GM21576 (cell line): ENCODE data around the gene CRTC1.

Experiments used
- ATAC-seq: cut with Tn5 transposase; IDR thresholded peaks from one replicate; pipeline ENCODE4 v1.9.1; 2021; ENCODE audit warnings: mild to moderate bottlenecking, moderate library complexity; ENCODE audit not compliant: unreplicated experiment

CRTC1 gene, protein sequence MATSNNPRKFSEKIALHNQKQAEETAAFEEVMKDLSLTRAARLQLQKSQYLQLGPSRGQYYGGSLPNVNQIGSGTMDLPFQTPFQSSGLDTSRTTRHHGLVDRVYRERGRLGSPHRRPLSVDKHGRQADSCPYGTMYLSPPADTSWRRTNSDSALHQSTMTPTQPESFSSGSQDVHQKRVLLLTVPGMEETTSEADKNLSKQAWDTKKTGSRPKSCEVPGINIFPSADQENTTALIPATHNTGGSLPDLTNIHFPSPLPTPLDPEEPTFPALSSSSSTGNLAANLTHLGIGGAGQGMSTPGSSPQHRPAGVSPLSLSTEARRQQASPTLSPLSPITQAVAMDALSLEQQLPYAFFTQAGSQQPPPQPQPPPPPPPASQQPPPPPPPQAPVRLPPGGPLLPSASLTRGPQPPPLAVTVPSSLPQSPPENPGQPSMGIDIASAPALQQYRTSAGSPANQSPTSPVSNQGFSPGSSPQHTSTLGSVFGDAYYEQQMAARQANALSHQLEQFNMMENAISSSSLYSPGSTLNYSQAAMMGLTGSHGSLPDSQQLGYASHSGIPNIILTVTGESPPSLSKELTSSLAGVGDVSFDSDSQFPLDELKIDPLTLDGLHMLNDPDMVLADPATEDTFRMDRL

DNA sequence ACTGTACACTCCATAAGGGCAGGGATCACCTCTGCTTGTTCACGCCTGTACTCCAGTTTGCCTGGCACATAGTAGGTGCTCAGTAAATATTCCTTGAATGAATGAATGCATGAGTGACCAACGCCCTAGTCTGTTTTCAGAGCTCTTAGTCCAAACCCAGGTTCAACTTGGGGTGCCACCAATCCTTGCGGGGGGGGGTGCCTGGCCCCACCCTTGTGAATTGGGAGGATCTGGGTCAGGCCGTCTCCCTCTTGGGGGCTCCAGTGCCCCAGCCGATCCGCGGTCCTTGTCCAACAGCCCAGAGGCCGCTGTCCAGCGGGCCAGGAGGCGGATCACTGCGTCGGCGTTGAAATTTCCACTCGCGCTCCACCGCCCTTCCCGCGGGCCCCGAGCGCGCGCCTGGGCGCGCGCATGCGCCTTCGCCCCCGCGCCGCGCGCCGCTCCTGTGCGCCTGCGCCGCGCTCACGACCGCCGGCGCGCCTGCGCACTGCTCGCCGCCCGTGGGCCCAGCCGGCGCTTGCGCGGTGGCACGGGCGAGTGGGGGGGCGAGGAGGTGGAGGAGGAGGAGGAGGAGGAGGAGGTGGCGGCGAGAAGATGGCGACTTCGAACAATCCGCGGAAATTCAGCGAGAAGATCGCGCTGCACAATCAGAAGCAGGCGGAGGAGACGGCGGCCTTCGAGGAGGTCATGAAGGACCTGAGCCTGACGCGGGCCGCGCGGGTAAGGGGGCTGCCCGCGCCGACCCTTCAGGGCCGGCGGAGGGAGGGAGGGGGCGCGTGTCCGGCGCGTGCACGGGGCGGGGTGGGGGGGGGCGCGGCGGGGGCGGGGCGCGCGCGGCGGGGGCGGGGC lies at the start of gene CRTC1:
TSS of gene CRTC1 (plus strand) at position 572 of the 849 bp plus-strand sequence. CDS start at position 595, 23 bp downstream.
- ATAC-seq = peak; percentile 54

DNA sequence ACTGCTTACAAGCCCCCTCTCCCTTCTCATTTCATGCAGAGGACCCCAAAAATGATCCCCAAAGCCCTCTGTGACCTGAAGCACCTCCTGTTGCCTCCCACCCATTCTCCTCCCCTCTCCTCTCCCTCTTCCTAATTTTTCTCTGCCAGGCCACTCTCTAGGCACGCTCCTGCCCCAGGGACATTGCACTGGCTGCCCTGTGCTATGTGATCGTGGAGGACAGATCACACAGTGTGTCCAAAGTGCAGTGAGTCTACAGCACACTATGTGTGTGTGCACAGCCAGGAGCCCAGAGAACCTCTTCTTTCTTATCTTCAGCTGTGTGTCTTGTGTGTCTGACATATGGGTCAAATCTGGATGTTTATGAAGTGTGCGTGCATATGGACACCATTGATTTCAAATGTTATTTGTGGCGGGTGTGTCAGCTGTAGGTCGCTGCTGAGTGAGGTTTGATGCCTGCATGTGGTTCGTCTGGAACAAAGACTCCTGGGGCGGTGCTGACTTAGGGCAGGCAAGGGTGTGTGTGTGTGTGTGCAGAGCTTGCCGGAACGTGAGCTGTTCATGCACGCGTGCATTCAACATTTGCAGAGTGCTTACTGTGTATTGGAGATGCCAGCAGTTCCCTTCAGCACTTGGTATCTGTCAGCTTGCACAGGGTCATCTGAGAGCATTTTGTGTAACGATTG lies 48.7 kb upstream of the CRTC1 start:
- no peak for ATAC-seq

DNA sequence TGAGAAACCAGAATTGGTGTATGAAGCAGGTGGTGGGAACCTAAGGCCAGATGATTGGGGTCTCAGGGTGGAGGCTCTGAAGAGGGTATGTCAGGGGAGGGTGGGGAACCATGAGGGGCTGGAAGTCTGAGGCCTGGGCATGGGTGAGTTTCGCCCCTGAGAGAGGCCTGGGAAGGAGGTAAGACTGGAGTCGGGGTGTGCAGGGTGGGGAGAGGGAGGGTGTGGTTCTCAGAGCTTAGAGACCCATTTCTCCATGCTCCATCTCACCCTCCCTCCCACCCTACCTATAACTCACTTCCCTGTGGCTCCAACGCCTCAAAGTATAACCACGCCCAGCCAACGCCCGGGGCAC lies 47.7 kb upstream of the CRTC1 start:
- ATAC-seq = no peak

DNA sequence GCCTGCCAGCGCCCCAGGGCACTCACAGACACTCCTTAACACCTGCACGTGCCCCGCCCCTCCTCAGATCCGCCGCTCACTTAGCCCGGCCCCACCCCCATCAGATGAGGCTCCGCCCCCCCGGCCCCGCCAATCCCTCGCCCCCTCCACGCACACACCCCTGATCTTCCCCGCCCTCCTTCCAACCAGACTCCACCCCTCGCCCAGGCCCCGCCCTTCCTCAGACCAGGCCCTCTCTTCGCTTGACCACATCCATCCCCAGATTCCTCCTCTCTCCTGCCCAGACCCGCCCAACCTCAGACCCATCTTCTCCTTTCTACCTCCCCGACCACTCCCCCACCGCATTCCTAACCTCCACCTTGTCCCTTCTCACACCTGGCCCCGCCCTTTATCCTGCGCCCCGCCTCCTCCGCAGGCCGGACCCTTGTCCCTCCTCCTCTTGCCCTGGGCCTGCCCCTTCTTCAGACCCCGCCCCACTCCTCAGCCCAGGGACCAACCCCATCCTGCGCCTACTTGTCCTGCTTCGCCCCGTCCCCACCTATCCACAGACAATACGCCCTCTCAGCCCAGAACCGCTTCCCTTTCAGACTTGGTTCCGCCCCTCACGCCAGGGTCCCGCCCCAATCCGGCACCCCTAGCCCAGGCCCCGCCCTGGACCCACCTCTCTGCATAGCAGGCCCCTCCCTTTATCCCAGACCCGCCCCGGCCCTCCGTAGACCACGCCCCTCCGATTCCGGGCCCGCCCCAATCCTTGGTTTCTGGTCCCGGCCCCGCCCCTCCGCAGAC lies 47.1 kb upstream of the CRTC1 start:
- ATAC-seq = peak; percentile 84

DNA sequence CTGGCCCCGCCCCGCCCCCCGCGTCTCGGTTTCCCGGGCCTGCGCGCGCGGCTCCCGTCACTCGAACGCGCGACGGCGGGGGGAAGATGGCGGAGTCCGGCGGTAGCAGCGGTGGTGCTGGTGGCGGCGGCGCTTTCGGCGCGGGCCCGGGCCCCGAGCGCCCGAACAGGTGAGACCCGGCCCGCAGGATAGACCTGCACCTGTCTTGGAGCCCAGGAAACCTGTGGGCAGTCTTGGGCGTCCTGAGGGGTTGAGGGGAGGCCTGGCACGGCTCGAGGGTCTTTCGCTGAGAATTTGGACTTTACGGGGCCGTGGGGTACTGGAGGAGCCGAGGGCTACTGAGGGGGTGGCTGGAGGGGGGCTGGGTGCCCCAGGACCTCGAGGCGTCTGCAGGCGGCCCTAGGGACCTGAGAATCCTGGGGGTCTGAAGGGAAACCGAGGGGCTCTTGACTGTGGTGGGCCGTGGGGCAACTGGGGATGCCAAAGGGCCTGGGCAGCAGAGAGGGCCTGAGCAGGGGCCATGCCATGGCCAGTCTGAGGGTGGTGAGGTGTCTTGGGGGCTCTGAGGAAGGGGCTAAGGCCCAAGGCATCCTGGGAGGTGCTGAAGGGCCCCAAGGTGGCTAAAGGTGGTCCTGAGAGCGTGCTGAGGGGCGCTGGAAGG lies 46.4 kb upstream of the CRTC1 start, which contains the start of gene KLHL26:
TSS of gene KLHL26 (plus strand) at position 60 of the 661 bp plus-strand sequence. CDS start at position 87, 27 bp downstream.
- no peak for ATAC-seq

DNA sequence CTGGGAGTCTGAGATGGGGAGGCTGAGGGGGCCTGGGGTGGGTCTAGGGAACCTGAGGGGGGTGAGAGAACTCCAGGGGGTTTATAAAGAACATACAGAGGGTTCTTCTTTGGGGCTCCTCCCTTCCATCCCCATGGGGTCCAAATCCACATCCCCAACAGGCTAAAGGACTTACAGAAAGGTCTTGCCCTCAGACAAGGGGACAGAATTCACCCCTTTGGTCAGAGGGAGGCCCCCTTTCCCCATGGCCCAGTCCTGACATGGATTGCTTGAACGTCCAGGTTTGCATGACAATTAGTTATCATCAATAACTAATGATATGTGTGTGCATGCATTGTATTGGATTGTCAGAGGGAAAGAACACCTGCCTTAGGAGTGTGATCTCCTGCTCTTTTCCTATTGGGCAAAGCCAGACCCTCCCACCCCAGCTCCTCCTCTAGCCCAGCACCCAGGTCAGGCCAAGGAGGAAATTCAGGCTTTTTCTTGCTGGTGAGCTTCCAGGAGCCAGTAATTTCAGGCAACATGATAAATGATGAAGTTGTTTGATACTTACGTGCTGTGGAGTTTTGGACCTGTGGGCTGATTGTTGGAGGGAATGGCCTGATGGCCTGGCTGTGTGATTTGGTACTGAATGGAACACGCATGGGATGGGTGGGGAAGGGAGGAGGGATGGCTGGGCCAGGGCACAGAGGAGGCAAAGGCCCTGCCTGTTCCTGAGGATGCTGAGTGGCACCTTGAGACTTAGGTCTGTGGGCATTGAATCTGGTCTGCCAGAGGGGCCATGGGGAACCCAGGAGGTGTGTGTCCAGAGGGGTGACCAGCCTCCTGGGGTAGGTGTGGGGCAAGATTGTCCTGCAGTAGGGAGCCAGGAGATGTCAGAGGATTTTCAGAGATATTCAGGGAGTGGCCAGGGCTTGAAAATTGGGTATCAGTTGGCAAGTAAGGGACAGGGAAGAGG lies 45.5 kb upstream of the CRTC1 start:
- no peak for ATAC-seq

DNA sequence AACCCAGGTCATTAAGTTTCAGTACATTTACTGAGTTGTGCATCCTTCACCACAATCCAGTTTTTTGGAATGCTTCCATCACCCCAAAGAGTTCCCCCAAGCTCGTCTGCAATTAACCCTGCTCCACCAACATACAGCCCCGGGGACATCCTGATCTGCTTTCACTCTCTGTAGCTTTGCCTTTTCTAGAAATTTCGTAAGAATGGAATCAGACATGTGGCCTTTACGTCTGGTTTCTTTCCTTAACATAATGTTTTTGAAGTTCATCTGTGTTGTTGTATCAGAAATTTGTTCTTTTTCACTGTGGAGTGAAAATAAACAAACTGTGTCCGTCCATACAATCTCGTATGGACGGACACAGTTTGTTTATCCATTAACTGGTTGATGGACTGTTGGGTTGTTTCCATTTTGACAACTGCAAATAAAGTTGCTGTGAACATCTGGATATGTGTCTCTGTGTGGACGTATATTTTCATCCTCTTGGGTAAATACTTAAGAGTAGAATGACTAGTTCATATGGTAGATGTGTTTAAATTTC lies 43.7 kb upstream of the CRTC1 start:
- ATAC-seq = no peak

DNA sequence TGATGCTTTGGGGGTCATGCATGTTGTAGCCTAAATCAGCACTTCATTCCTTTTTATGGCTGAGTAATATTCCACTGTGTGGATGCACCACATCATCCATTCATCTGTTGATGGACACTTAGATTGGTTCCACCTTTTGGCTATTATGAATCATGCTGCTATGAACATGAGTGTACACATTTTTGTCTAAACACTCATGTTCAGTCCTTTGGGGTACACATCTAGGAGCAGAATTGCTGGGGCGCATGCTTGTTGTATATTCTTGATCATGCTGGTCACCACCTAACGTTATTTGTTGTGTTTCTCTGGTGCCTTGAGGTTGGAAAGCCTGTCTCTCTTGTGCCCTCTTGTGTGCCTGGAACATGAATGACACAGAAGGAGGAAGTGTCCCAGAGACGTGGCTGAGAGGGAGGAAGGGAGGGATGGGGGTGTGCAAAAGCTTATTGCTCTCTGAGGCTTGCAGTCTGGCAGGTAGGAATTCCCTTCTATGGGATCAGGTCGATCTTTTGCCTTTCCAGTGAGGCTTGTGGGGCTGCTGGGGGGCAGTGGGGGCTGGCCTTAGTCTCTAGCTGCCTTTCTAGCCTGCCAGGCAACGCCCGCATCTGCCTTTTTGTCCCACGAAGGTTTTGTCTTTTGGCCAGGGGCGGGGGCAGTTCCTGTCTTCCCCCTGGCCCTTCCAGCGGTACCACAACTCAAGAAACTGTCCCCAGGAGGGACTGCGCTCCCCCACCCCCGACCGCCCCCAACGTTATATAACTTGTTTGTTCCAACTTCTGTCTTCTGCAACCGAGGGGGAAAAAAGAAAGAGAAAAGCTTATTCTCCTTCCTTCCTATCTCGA lies 39.1 kb upstream of the CRTC1 start:
- no peak for ATAC-seq

DNA sequence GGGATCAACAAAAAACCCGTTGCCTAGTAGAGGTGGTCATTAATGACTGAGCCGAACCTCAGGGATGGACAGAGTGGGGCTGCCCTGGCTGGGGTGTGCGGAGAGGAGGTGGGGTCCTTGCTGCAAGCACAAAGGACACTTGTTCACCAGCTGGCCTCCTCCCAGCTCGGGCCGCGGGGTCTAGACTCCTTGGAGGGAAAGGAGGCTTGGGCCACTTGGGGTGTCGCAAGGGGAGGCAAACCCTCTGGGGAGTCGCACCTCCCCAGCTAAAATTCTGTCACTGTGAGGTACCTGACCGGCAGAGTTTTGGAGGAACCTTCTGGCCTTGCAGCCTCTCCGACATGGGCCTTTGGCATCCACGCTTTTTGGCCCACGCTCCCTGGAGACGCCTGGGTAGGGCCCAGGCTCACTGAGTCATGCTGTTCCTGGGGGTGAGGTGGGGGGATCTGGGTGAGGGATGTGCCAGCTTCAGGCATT lies 38.4 kb upstream of the CRTC1 start:
- no peak for ATAC-seq

DNA sequence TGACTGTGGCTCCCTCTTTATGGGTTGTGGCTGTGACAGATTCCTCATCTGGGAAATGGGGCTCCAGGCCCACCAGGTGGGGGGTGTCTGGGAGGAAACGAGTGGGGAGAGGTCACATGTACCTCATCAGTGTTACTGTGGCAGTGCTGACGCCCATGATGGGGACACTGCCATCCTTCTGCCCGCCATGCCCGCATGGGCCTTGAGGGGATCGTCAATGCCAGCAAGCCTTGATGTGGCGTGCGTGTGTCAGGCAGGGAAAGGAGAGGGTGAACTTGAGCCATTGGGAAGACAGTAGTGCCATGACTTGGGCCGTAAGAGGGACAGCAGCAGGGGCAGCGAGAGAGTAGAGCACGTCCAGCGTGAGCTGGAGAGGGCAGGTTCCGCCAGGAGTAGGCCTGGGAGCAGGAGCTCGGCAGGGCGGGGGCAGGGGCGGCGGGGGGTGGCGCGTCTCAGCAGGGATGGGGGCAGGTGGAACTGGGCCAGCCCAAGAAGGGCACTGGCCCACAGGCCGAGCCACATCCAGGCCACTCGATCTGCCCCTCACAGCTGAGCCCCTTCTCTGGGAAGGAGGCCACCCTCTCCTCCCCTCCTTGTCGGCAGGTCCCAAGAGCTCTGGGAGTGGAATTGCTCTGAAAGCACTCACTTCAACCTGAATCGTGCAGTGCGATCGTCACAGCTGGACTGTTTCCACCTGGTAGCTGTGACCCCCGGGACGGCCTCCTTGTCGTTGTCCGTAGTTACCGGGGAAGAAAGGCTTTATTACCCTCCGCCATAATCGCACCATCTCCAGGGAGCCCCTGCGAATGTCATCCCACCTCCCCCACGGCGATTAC lies 36.7 kb upstream of the CRTC1 start:
- ATAC-seq = no peak

DNA sequence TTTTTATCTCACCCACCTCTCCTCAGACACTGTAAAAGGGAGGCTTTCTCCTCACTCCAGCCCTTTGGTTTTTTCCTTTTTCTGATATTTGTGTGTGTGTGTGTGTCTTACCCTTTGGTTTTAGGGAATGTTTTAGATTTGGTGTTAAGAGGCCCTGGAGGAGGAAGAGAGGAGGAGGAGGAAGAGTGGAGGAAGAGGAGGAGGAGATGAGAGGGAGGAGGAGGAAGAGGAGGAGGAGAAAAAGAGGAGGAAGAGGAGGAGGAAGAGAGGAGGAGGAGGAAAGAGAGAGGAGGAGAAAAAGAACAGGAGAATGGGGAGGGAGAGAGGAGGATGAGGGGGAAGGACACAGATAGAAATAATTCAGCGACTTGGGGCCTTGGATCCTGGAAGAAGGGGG lies 36.1 kb upstream of the CRTC1 start:
- ATAC-seq = no peak

DNA sequence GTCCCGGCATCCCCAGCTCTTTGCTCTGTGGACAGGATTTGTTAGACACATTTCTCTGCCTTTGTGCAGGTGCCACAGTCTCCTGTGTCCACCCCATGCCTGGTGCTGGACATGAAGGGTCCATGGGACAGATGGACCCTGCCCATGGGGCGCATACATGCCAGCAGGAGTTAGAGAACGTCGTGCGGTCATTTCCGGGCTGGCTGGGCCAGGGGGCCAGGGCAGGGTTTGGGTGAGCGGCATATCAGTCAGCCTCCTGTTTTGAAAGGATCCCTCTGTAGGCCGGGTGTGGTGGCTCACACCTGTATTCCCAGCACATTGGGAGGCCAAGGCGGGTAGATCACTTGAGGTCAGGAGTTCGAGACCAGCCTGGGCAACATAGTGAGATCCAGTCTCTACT lies 35.7 kb upstream of the CRTC1 start:
- no peak for ATAC-seq

DNA sequence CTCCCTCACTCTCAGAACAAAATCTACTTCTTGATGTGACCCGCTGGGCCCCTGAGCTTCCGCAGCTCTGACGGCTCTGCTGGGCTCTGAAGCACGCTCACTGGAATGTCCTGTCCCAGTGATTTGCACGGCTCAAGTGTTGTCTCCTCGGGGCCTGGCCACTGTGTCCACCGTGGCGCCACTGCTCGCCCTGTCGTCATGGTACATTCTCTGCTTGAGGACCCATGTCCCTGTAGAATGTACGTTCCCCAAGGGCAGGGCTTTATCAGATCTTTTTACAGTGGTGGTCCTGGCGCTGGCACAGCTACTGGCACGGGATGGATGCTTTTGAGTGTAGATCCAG lies 34.5 kb upstream of the CRTC1 start:
- no peak for ATAC-seq

DNA sequence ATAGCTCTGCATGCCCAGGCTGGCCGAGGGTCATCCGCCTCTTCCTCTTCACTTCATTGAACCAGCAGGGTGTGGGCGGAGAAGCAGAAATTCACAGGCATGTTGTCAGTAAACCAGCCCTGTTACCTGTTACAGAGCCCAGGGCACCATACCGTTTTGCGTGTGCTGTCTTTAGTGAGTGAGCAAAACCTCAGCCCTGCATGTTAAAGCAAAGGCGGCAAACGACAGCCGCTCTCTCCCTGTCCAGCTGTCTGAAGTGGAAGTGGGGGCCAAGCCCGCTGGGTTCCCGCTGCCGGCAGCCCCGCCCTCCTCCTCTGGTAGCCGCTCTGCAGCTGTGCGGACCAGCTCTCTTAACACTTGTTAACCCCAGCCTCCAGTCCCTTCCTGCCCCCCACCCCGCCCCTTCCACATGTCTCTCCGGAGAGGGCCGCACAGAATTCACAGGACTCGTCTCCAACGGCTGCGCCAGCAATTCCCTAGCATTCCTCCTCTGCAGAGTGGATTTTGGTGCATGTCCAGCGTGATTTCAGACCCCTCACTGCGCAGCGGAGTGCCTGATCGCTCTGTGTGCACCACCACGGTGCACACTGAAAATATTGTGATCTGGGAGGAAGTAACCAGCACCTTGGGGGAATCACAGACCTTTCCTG lies 34.0 kb upstream of the CRTC1 start:
- no peak for ATAC-seq

DNA sequence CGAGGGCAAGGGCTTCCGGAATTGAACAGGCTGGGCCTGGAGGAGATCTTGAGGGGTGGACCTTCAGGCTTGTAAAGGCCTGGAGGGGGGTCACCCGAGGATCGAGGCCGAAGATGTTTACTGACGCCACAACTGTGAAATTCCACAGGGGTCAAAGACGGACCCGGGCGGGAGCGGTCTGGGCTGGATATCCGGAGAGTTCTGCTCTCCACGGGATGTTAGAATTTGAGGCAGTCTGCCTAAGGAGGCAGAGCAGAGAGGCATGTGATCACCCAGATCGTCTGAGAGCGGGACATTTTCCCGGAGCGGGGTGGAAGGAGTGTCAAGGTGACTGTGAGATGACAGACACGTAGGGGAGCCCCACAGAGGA lies 33.5 kb upstream of the CRTC1 start:
- ATAC-seq = no peak

DNA sequence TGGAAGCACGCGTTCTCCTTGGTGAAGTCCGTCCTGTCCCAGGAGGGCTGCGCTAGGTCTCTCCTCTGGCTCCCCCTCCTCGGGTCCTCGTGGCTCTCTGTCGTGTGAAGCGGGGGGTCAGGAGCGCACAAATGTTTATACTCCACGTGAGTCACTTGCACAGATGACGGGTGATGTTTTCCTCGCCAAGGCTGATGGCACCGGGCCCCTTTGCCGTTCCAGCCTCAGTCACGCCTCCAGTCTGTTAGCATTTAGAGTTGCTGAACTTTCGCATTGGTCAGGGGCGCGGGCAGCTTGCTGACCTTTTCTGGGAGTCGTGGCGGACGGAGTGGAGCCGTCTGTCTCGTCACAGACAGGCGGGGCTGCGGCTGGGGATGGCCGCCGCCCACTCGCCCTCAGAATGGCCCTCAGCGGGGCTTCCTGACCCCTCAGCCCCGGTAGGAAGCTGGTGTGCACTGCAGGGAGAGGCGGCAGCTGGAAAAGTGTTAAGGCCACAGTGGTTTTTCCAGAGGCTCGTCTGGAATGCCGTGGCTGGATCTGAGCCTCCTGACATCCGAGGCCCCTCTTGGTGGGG lies 32.9 kb upstream of the CRTC1 start:
- ATAC-seq = no peak
